ENCODE data around the gene PHF10.
"Not testable (repeated sequence)": the region's sequence is repeated elsewhere in the genome, so short reads cannot be mapped to it uniquely, and the experiment has no call there.

The PHF10 gene

GRCh38 chr6:169722362-169723199 lies 1.7 kb downstream of the PHF10 start:
- DNase-seq: peak in 3 of 5 donors; percentile 23 to 44 (median 35)

GRCh38 chr6:169720207-169720855 lies 4.0 kb downstream of the PHF10 start:
- no peak for DNase-seq

GRCh38 chr6:169719117-169719516 lies 5.2 kb downstream of the PHF10 start:
- no peak for DNase-seq

- DNase-seq: no peak
These were observed 9.7 kb downstream of the PHF10 start for GRCh38 chr6:169714595-169714994.

GRCh38 chr6:169714178-169714577 lies 10.1 kb downstream of the PHF10 start:
- no peak for DNase-seq

- DNase-seq: no peak
These were observed 14.3 kb downstream of the PHF10 start for GRCh38 chr6:169710009-169710408.

GRCh38 chr6:169709293-169709692 lies 15.0 kb downstream of the PHF10 start:
- no peak for DNase-seq

GRCh38 chr6:169707772-169708171 lies 16.5 kb downstream of the PHF10 start:
- no peak for DNase-seq

DNA sequence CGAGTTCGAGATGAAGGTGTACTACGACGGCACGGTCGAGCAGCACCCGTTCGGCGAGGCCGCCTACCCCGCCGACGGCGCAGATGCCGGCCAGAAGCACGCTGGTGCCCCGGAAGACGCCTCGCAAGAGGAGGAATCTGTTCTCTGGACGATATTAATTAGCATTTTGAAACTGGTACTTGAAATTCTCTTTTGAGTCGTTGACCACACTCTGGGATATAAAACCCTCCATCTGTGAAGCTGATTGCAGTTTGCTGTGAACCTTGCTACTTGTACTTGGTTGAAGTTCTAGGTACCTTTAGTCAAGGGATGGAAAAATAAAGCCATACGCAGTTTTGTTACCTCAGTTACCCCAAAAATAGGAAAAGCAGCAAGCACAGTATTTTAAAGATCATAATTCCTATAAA lies 21.5 kb downstream of the PHF10 start:
- DNase-seq: no peak

DNA sequence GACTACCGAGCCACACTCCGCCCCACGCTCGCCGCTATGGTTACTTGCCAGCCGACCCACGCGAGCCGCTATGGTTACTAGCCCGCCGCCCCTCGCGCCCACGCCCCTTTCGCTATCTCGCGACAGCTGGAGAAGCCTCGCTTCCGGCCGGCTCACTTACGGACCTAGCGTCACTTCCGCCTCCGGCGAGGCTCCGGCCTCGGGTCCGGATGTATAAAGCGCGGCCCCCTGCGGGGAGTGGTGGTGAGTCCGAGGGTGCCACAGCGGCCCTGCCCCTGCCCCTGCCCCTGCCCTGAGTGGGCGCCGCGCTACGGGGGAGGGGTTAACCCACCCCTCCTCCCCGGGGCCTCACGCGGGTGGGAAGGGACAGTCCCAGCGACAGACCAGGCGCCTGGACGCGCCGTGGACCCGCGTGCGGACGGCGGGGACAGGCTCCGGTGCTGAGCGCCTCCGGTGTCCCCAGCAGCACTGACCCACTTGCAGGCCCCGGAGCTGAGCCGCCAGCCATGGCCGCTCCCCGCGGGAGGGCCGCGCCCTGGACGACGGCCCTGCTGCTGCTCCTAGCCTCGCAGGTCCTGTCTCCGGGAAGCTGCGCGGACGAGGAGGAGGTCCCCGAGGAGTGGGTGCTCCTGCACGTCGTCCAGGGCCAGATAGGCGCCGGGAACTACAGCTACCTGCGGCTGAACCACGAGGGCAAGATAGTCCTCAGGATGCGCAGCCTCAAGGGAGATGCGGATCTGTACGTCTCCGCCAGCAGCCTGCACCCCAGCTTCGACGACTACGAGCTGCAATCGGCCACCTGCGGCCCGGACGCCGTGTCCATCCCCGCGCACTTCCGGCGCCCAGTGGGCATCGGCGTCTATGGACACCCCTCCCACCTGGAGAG lies 22.1 kb downstream of the PHF10 start, which contains the start of the genes C6orf120 and WDR27:
Gene C6orf120 (plus strand): TSS at position 173 of the 886 bp plus-strand sequence. CDS start 334 bp downstream, at position 507.
Gene WDR27 (minus strand): TSS at position 76 of the 886 bp plus-strand sequence. CDS start 13,024 bp downstream, outside the sequence.
- peak; percentile 94 to 96 (median 96) for DNase-seq

DNA sequence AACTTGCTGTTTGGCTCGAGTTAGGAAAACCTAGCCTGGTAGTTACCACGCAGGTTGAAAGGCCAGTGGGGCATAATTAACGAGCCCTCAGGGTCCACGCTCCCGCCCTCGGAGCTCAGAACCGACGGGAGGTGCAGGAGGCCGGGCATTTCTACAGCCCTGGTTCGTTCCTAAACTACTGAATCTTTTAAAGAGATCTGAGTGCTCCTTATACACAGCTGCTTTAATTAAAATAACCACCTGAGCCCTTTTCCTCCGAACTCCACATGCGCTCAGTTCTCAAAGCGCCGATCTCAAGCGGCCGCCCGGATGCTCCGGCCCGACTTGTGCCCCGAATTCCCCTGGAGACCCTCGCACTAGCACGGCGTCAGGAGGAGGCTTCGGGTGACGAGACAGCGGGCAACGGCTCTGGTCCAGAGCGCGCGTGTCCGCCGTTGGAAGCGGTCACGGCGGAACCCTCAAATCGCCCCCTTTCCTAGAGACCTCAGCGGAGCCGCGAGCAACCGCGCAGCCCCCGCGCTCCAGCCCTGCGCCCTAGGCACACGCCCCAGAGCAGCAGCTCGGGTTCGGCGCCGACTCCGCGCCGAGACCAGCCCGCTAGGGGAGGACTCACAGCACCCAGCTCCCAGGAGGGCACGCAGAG lies 22.9 kb downstream of the PHF10 start:
- DNase-seq: no peak

GRCh38 chr6:169700296-169700695 lies 24.0 kb downstream of the PHF10 start:
- DNase-seq: no peak

DNA sequence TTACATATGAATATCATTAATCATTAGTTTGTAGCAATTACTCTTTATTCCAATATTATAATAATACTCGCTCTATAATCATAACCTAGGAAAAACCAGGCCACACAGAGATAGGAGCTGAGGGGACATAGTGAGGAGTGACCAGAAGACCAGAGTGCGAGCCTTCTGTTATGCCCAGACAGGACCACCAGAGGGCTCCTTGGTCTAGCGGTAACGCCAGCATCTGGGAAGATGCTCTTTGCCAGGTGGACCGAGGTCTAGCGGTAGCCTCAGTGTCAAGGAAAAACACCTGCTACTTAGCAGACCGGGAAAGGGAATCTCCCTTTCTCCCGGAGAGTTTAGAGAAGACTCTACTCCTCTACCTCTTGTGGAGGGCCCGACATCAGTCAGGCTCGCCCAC lies 27.2 kb downstream of the PHF10 start:
- DNase-seq: not testable (repeated sequence)

DNA sequence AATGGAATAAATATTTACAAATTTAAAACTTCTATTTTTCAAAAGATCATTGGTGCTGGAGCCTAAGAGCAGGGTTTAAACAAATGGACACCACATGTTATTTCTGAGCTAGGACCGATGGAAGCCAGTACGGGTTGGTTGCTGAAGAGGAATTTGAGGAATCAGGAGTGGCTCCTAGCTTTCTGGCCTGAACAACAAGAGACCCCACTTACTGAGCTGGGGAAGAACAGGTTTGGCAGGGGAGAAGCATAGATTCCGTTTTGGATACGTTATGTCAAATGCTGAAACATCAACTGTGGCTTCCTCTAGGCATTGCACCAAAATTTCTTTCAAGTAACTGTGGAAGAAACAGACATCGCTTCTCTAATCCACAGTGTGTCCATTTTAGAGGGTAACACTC lies 29.2 kb downstream of the PHF10 start:
- no peak for DNase-seq

DNA sequence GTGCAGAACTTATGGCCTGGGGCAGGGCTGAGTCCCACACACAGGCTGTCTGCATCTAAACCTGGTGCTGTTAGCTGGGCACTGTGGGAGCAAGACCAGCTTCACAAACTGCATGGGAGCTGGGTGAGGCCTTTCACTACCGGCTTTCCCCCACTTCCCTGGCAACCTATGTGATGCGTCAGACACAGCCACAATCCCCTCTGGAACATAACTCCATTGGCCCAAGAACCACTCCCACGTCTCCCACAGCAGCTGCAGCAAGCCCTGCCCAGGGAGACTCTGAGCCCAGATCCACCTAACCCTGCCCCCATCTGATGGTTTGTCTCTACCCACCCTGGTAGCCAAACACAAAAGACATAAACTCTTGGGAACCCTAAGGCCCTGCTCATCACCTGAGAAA lies 31.8 kb downstream of the PHF10 start:
- DNase-seq: no peak

DNA sequence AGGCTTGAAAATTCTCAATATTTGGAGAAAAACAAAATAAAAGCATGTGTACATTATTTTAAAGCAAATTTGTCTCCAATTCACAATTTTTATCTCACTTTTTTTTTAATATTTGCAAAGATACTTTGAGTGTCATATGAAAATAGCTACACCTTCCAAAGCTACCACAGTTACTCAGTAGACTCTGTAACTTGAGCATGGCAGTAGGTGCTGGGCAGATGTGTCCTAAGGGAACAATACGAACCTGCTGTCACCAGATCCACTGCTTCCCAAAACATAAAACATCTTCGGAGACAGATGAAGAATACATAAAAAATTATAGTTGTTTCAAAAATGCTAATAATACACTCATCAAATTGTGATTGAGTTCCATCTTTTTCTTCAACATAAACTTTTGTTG lies 33.0 kb downstream of the PHF10 start:
- DNase-seq: no peak

- DNase-seq: no peak
These were observed 35.0 kb downstream of the PHF10 start for GRCh38 chr6:169689287-169689686.

GRCh38 chr6:169685860-169686259 lies 38.4 kb downstream of the PHF10 start:
- no peak for DNase-seq

- DNase-seq: no peak
These were observed 40.2 kb downstream of the PHF10 start for GRCh38 chr6:169684056-169684455.

DNA sequence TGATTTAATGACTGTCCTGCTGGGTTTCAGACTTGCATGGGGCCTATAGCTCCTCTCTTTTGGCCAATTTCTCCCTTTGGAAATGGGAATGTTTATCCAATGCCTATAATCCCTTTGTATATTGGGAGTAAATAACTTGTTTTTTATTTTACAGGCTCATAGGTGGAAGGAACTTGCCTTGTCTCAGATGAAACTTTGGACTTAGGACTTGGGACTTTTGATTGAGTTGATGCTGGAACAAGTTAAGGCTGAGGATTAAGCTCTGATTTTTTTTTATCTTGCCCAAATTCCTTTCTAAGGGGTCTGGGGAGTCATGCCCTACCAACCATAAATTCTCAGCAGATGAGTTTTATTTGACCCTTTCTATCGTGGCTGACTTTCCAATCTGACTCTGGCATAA lies 46.0 kb downstream of the PHF10 start:
- no peak for DNase-seq

GRCh38 chr6:169677096-169677495 lies 47.2 kb downstream of the PHF10 start:
- DNase-seq: no peak

- no peak for DNase-seq
These were observed 49.3 kb downstream of the PHF10 start for GRCh38 chr6:169675011-169675410.

Measured in T-helper 1 cell (primary cell).